ENCODE results near the gene HRAS. TPM values are rescaled to one million over a fixed set of nuclear protein-coding genes. Genes with fewer than 3 reads are reported as not detected.

Gene HRAS
- total RNA-seq, 1 experiment from 2014 or later: 69.0 TPM

DNA sequence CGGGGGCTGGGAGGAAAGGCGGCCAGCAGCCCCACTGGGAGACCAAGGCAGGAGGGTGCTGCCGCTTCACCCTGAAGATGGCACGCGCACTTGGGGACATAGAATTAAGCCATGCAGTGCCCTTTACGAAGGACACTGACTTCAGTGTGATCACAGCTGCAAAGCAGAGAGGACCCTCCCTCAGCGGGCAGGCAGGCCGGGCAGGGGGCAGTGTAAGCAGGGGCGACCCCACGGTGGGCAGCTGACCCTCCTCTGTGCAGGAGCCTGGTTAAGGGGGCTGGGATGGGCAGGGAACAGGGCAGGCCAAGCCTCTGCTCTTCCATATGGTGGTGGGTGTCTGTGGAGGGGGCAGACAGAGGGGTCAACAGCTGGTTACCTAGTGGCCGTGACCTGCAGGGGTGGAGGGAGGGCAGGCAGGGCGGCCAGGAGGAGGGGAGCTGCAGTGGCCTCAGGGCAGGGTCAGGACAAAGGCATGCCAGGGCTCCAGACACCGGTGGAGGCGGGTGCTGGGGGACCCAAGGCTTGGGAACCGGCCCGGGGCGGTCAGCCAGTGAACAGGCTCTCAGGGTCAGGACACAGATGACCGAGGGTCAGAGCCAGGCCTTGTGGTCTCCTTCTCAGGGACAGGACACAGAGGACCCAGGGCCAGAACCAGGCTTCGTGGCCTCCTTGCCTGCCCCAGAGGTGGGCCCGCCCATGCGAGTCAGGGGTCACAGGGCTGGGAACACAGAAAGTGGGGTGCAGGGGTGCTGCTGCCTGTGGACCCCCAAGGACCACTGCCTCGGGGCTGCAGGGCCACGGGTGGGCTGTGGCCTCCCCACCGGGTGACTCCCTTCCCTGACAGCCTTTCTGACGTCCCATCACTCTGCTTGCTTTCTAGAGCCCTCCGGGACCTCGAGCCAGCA, 18.0 kb upstream of the HRAS start:
- TF ChIP-seq CTCF (IDR thresholded peaks at IDR 0.05; ENCODE audit: insufficient read depth in 1 of 2, low read depth in 1 of 2, low read length in 1 of 2, severe bottlenecking in 1 of 2, unreplicated experiment in 1 of 2): no peak
- no peaks in the 10 kb centered on the region for H3K36me3 ChIP-seq (ENCODE audit: control insufficient read depth, insufficient read depth, low read length)
- ChIA-PET CTCF (interaction anchor here (1.7 kb wide), 1 partner anchor 169 kb away, joined by 6 read pairs; no protein-coding TSS in a partner anchor), POLR2A (interaction anchor here (0.5 kb wide), 1 partner anchor 117 kb away, joined by 3 read pairs; no protein-coding TSS in a partner anchor)
- BruUV-seq (replicated peaks): no TSS peak
- no peaks in the 10 kb centered on the region for H3K9me3 Mint-ChIP-seq (ENCODE audit: unreplicated experiment)
- no peaks in the 10 kb centered on the region for H3K4me1 Mint-ChIP-seq (ENCODE audit: low read depth, unreplicated experiment)
- H3K4me1 ChIP-seq: peaks cover 13% of the 10 kb centered on the region
- H3K27ac Mint-ChIP-seq (ENCODE audit: unreplicated experiment): no peak overlapping the region
- no peaks in the 10 kb centered on the region for H3K27me3 ChIP-seq (replicated peaks; ENCODE audit: control insufficient read depth, insufficient read depth, low read length)
- intact Hi-C loops (cut with micrococcal nuclease; ENCODE audit: unreplicated experiment): loop anchor here (10.0 kb wide), 1 partner anchor 171 kb away; no protein-coding TSS in a partner anchor
- no peaks in the 10 kb centered on the region for H3K27me3 Mint-ChIP-seq (ENCODE audit: insufficient read depth, unreplicated experiment)
- no peaks in the 10 kb centered on the region for H3K9me3 ChIP-seq
- DNase-seq: no peak
- no peak overlapping the region for H3K4me3 ChIP-seq (ENCODE audit: low read depth, low read length)
- no peak overlapping the region for H3K4me3 Mint-ChIP-seq (ENCODE audit: unreplicated experiment)
- H3K36me3 Mint-ChIP-seq (ENCODE audit: insufficient read depth, unreplicated experiment): no peaks in the 10 kb centered on the region

GRCh38 chr11:551596-551995, 16.2 kb upstream of the HRAS start:
- no peaks in the 10 kb centered on the region for H3K27me3 Mint-ChIP-seq (ENCODE audit: insufficient read depth, unreplicated experiment)
- DNase-seq: no peak
- TF ChIP-seq CTCF (IDR thresholded peaks at IDR 0.05; ENCODE audit: insufficient read depth in 1 of 2, low read depth in 1 of 2, low read length in 1 of 2, severe bottlenecking in 1 of 2, unreplicated experiment in 1 of 2): no peak
- Histone ChIP-seq H3K9me3 (no peaks in the 10 kb centered on the region), H3K36me3 (ENCODE audit: control insufficient read depth, insufficient read depth, low read length) (no peaks in the 10 kb centered on the region), H3K4me3 (ENCODE audit: low read depth, low read length) (no peak overlapping the region), H3K4me1 (peaks cover 13% of the 10 kb centered on the region), H3K27me3 (replicated peaks; ENCODE audit: control insufficient read depth, insufficient read depth, low read length) (no peaks in the 10 kb centered on the region)
- no peak overlapping the region for H3K4me3 Mint-ChIP-seq (ENCODE audit: unreplicated experiment)
- no peaks in the 10 kb centered on the region for H3K4me1 Mint-ChIP-seq (ENCODE audit: low read depth, unreplicated experiment)
- H3K27ac Mint-ChIP-seq (ENCODE audit: unreplicated experiment): no peak overlapping the region
- no TSS peak for BruUV-seq (replicated peaks)
- H3K36me3 Mint-ChIP-seq (ENCODE audit: insufficient read depth, unreplicated experiment): no peaks in the 10 kb centered on the region
- intact Hi-C loops (cut with micrococcal nuclease; ENCODE audit: unreplicated experiment): loop anchor here (10.0 kb wide), 1 partner anchor 173 kb away; no protein-coding TSS in a partner anchor
- POLR2A ChIA-PET: no interaction called here
- H3K9me3 Mint-ChIP-seq (ENCODE audit: unreplicated experiment): no peaks in the 10 kb centered on the region
- CTCF ChIA-PET: interaction anchor here (0.9 kb wide), 1 partner anchor 103 kb away, joined by 5 read pairs; no protein-coding TSS in a partner anchor

GRCh38 chr11:551131-551530, 15.8 kb upstream of the HRAS start:
- no peaks in the 10 kb centered on the region for H3K36me3 Mint-ChIP-seq (ENCODE audit: insufficient read depth, unreplicated experiment)
- ChIA-PET CTCF (interaction anchor here (0.9 kb wide), 1 partner anchor 103 kb away, joined by 5 read pairs; no protein-coding TSS in a partner anchor), POLR2A (no interaction called here)
- H3K9me3 ChIP-seq: no peaks in the 10 kb centered on the region
- H3K4me1 Mint-ChIP-seq (ENCODE audit: low read depth, unreplicated experiment): no peaks in the 10 kb centered on the region
- H3K27me3 Mint-ChIP-seq (ENCODE audit: insufficient read depth, unreplicated experiment): no peaks in the 10 kb centered on the region
- H3K36me3 ChIP-seq (ENCODE audit: control insufficient read depth, insufficient read depth, low read length): no peaks in the 10 kb centered on the region
- peaks cover 13% of the 10 kb centered on the region for H3K4me1 ChIP-seq
- no peaks in the 10 kb centered on the region for H3K9me3 Mint-ChIP-seq (ENCODE audit: unreplicated experiment)
- H3K27ac Mint-ChIP-seq (ENCODE audit: unreplicated experiment): no peak overlapping the region
- no TSS peak for BruUV-seq (replicated peaks)
- no peak for TF ChIP-seq CTCF (IDR thresholded peaks at IDR 0.05; ENCODE audit: insufficient read depth in 1 of 2, low read depth in 1 of 2, low read length in 1 of 2, severe bottlenecking in 1 of 2, unreplicated experiment in 1 of 2)
- intact Hi-C loops (cut with micrococcal nuclease; ENCODE audit: unreplicated experiment): loop anchor here (10.0 kb wide), 1 partner anchor 174 kb away; no protein-coding TSS in a partner anchor
- H3K4me3 Mint-ChIP-seq (ENCODE audit: unreplicated experiment): no peak overlapping the region
- H3K4me3 ChIP-seq (ENCODE audit: low read depth, low read length): no peak overlapping the region
- no peak for DNase-seq
- H3K27me3 ChIP-seq (replicated peaks; ENCODE audit: control insufficient read depth, insufficient read depth, low read length): no peaks in the 10 kb centered on the region
